GM21526 (cell line): ENCODE results near the gene MYH7.

ENCODE experiments used
- ATAC-seq: cut with Tn5 transposase; IDR thresholded peaks from one replicate; pipeline ENCODE4 v1.9.1; 2021; ENCODE audit warnings: moderate library complexity; ENCODE audit not compliant: unreplicated experiment, low FRiP score

MYH7 gene

DNA sequence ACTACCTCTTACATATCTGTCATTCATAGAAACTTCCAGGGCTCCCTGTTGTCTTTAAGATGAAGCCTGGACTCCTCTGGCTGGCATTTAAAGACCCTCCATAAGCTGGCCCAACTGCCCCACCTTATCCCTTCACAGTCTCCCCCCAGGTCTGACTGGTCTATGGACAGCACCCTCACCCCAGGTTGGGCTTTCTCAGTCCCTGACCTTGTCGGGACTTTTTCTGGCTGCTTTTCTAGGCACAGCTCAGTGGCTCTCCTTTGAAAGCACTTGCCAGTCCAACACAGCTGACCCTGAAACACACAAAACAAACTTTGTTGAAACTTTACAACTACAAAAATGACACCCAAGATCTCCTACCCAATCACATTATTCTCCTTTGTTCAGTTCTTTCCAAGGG is 13.9 kb upstream of the MYH7 start:
- ATAC-seq, result no peak

- no peak for ATAC-seq
These were observed 12.2 kb upstream of the MYH7 start for GRCh38 chr14:23447361-23448350.

DNA sequence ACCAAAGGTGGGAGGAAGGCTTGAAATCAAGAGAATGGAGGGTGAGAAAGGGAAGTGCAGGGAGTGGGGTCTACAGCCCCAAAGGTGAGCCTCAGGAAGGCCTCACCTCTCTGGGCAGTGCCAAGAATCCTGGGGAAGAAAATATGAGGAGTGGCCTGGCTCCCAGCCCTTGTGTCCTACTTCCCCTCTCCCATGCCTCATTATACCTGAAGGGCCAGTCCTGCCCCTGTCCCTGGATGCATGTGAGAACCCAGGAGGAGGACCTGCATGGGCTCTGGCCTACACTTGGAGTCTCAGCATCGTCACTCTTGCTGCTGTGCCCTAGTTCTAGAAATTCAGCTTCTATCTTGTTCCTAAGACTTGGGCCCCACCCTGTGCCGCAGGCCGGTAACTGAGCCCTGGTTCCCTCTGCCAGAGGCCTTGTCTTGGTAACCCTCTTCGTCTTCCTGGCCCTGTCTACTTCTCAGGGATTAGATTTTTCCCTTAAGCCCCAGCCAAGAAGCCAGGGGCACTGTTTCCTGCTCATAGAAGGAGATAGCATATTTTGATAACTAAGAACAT is 10.9 kb upstream of the MYH7 start:
- no peak for ATAC-seq

- ATAC-seq, result no peak
These were observed 10.3 kb upstream of the MYH7 start for GRCh38 chr14:23445773-23446172.

GRCh38 chr14:23444314-23444713 is 8.9 kb upstream of the MYH7 start:
- ATAC-seq, result no peak

DNA sequence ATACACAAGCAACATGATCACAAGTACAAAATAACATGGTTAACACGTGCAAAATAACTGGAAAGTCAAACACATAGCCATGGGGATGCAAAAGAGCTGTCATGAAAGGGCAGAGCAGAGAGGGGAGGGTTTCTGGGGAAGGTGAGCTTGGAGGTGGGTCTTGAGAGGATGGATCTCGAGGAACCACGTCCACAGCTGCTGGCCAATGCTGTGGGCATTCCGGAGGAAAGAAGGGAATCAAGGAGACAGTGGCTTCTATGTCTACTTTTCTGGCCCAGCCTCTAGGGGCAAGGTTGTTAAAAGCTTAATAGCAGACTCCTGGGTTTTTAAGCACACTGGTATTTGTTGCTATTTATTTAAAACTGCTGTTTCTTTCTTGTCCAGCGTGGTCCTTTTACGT is 8.4 kb upstream of the MYH7 start:
- no peak for ATAC-seq

GRCh38 chr14:23443411-23443812 is 8.0 kb upstream of the MYH7 start:
- no peak for ATAC-seq

DNA sequence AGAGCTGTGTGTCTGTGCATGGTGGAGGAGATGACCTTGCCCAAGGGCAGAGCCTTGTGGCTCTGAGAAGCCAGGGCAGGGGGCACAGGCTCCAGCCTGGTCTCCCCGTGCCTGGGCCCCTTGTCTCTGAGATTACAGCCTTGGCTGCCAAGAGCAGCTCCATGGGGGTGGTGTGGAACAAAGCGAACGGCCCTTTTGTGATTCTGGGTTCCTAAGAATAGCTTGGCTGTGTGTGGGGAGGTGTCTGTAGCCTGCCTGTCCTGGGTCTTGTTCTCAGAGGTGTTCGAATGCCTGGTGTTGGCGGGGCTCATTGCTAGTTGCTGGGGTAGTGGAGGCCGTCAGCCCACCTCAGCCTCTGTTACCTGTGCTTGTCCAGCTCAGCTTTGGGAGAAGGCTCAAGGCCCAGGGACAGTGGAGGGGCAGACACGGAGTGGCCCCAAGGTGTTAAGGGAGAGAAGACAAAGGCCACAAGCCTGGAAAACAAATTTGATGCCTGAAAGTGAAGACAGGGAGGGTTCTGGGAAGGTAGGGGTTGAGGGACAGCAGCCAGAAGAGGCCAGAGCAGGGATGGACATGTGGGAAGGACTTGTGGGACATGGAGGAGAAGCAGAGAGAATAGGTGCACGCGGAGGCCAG is 7.4 kb upstream of the MYH7 start:
- ATAC-seq, result no peak

- ATAC-seq, result no peak
These were observed 5.6 kb upstream of the MYH7 start for GRCh38 chr14:23441076-23441475.

DNA sequence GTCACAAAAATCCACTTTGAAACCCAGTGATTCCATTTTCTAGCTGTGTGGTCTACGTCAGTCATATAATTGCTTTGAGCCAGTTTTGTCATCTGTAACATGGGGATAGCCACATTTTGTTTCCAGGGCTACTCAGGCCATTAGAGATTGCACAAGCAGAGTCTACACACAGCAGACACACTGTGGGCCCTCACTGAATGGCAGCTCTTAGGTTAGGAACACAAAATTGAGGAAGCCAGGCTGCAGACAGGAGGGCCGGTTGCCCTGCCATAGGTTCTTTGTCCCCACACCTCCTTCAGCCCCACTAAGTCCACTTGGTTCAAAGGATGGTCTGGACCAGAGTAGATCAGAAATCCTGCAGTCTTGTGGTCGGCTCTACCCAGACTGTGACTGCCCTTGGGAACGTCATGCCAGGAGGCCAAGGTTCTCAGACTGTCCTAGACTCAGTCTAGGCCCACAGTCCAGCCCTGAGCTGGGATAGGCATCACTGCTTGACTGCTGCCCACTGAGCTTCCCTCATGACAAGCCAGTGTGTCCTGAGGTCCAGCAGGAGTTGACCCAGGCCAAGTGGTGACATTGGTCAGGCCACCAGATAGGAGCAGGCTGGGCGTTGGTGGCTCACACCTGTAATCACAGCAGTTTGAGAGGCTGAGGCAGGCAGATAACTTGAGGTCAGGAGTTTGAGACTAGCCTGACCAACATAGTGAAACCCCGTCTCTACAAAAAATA is 3.8 kb upstream of the MYH7 start:
- ATAC-seq, result no peak

- ATAC-seq, result no peak
These were observed 2.9 kb upstream of the MYH7 start for GRCh38 chr14:23438101-23438971.

- ATAC-seq, result no peak
These were observed 2.0 kb upstream of the MYH7 start for GRCh38 chr14:23437133-23438100.

DNA sequence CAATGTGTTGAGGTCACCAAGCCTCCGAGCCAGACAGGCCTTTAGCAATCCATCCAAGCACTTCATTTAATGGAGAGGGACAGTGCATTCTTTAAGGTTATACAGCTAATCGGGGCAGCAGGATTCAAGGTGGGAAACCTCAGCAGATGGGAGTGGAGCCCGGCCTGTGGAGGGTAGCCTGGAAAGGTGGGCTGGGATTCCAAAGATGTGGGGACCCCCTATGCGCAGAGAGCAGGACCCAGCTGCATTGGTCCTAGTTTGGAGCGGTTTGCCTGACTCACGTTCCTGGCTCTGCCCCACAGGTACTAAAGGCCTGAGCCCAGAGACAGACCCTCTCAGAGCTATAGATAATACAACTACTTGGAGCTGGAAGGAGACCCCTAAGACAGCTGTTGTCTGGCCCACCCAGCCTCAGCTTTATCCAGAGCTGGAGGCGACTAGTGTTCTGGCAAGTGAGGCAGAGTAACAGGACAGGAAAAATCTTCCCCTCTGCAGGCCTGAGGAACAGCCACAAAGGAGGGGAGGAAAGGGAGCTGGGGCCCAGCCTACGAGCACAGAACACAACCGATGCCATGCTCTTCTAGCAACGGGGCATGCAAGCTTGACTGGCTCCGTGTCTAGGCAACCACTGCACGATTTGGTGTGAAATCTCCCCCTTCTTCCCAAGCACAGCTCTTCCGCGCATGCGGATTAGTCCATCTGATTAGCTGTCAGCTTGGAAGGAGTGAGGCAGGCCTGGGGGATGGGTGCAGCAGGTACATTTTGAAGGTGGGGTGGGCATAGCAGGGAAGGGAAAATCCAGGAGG is 1.1 kb upstream of the MYH7 start:
- no peak for ATAC-seq

- no peak for ATAC-seq
These were observed 805 bp downstream of the MYH7 start for GRCh38 chr14:23434488-23435222.

- ATAC-seq, result no peak
These were observed 2.0 kb downstream of the MYH7 start for GRCh38 chr14:23433457-23433856.

DNA sequence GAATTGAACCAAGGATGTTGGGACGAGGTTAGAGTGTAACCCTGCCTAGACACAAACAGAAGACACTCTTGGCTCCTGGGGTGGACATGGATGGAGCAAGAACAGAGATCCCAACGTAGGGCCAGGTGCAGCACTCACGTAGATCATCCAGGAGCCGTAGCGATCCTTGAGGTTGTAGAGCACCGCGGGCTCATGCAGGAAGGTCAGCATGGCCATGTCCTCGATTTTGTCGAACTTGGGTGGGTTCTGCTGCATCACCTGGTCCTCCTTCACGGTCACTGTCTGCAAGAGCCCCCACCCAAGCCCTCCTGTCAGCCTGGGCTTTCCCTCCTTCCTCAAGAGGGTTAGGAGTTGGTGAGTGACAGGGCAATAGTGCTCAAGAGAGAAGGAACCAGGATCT is 2.5 kb downstream of the MYH7 start:
- no peak for ATAC-seq
